MCF 10A (cell line): ENCODE data around the gene MAP3K10. TPM values are rescaled to one million over a fixed set of nuclear protein-coding genes. Genes with fewer than 3 reads are reported as not detected.

Experiments used
- BruUV-seq: library from RNA; stranded (reverse); fragments of 400-500 nt; replicated peaks from 2 replicates; lab custom pipeline; 2021; lab: Mats Ljungman, UMichigan
- CTCF ChIA-PET: fragments of 300-600 bp; sonication (Branson Sonifier 250); formaldehyde crosslinking; extraction: SDS; loops from one replicate; lab custom pipeline; 2021; ENCODE audit warnings: antibody characterized with exemption, inconsistent platforms; lab: Yijun Ruan, JAX
- POLR2A ChIA-PET: fragments of 300-600, 350-650 bp; sonication (Branson Sonifier 250); formaldehyde crosslinking; extraction: SDS; loops from one replicate; lab custom pipeline; 2020; ENCODE audit warnings: antibody characterized with exemption, inconsistent platforms; lab: Yijun Ruan, JAX
- DNase-seq: peaks from one replicate; pipeline ENCODE4 v3.0.0-alpha.2; 2018; ENCODE audit not compliant: unreplicated experiment
- H3K27ac Mint-ChIP-seq: one replicate; pipeline ENCODE4 v1.8.0; 2022; ENCODE audit warnings: mild to moderate bottlenecking, low read depth, mixed read lengths; ENCODE audit not compliant: unreplicated experiment
- H3K27me3 Mint-ChIP-seq: one replicate; pipeline ENCODE4 v1.8.0; 2022; ENCODE audit warnings: mixed read lengths; ENCODE audit not compliant: insufficient read depth, unreplicated experiment
- H3K36me3 Mint-ChIP-seq: one replicate; pipeline ENCODE4 v1.8.0; 2022; ENCODE audit warnings: mild to moderate bottlenecking, moderate library complexity, mixed read lengths; ENCODE audit not compliant: insufficient read depth, unreplicated experiment
- H3K4me1 Mint-ChIP-seq: one replicate; pipeline ENCODE4 v1.8.0; 2022; ENCODE audit warnings: mixed read lengths; ENCODE audit not compliant: insufficient read depth, unreplicated experiment
- H3K4me3 Mint-ChIP-seq: one replicate; pipeline ENCODE4 v1.8.0; 2022; ENCODE audit warnings: mild to moderate bottlenecking, moderate library complexity, mixed read lengths; ENCODE audit not compliant: unreplicated experiment
- H3K9me3 Mint-ChIP-seq: one replicate; pipeline ENCODE4 v1.8.0; 2022; ENCODE audit warnings: mixed read lengths; ENCODE audit not compliant: unreplicated experiment
- intact Hi-C: fragments of 100-400 bp; cut with micrococcal nuclease; formaldehyde crosslinking; loops from 2 replicates; pipeline ENCODE4 v1.14.1; 2022
- total RNA-seq: library from RNA; stranded (reverse); gene quantifications from 2 replicates; pipeline ENCODE4 v1.2.3, GENCODE V29; 2022
- TF ChIP-seq, protein P1 (sequence below): fragments of 200-600 bp; IDR thresholded peaks from one replicate; pipeline ENCODE4 v1.8.0; 2022; ENCODE audit warnings: antibody characterized with exemption, mild to moderate bottlenecking; ENCODE audit not compliant: unreplicated experiment

MAP3K10 gene
- total RNA-seq, 1 experiment from 2014 or later = 17.1 TPM

- TF ChIP-seq, protein P1, sequence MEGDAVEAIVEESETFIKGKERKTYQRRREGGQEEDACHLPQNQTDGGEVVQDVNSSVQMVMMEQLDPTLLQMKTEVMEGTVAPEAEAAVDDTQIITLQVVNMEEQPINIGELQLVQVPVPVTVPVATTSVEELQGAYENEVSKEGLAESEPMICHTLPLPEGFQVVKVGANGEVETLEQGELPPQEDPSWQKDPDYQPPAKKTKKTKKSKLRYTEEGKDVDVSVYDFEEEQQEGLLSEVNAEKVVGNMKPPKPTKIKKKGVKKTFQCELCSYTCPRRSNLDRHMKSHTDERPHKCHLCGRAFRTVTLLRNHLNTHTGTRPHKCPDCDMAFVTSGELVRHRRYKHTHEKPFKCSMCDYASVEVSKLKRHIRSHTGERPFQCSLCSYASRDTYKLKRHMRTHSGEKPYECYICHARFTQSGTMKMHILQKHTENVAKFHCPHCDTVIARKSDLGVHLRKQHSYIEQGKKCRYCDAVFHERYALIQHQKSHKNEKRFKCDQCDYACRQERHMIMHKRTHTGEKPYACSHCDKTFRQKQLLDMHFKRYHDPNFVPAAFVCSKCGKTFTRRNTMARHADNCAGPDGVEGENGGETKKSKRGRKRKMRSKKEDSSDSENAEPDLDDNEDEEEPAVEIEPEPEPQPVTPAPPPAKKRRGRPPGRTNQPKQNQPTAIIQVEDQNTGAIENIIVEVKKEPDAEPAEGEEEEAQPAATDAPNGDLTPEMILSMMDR = no peak
- no peaks in the 10 kb centered on the region for H3K27me3 Mint-ChIP-seq
- no peak for DNase-seq
- H3K4me3 Mint-ChIP-seq = no peak overlapping the region
- no TSS peak for BruUV-seq
- intact Hi-C loops = no loop called here
- ChIA-PET CTCF (interaction anchor here (1.2 kb wide), 1 partner anchor 9 kb away, joined by 5 read pairs; no protein-coding TSS in a partner anchor), POLR2A (interaction anchor here (0.6 to 1.4 kb wide), 4 partner anchors 16 to 474 kb away, joined by 3 to 4 read pairs (median 4); no protein-coding TSS in a partner anchor)
- H3K9me3 Mint-ChIP-seq = no peaks in the 10 kb centered on the region
- H3K4me1 Mint-ChIP-seq = no peaks in the 10 kb centered on the region
- H3K36me3 Mint-ChIP-seq = no peaks in the 10 kb centered on the region
- no peak overlapping the region for H3K27ac Mint-ChIP-seq
These were observed 17.1 kb upstream of the MAP3K10 start for GRCh38 chr19:40174092-40174491.

DNA sequence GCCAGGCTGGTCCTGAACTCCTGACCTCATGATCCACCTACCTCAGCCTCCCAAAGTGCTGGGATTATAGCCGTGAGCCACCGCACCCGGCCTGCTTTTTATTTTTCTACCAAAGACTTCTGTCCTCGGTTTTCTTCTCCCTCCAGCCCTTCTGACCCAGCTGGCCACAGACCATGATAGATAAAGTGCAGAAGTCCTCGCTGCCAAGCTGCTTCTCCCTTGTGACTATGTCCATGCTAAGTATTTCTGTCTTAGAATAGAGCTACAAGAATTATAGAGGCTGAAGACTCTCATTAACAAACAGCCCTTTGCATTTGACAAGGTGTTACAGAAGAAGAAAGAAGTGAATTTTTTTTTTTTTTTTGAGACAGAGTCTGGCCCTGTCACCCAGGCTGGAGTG is 15.4 kb upstream of the MAP3K10 start:
- Mint-ChIP-seq H3K36me3 (no peaks in the 10 kb centered on the region), H3K27me3 (no peaks in the 10 kb centered on the region), H3K4me1 (no peaks in the 10 kb centered on the region), H3K27ac (no peak overlapping the region), H3K4me3 (no peak overlapping the region), H3K9me3 (no peaks in the 10 kb centered on the region)
- DNase-seq = no peak
- ChIA-PET CTCF (interaction anchor here (1.2 to 1.5 kb wide), 2 partner anchors 22 to 36 kb away, joined by 3 to 4 read pairs; no protein-coding TSS in a partner anchor), POLR2A (interaction anchor here (0.6 kb wide), 1 partner anchor 9 kb away, joined by 3 read pairs; no protein-coding TSS in a partner anchor)
- TF ChIP-seq, protein P1 = no peak
- BruUV-seq = no TSS peak
- intact Hi-C loops = no loop called here

DNA sequence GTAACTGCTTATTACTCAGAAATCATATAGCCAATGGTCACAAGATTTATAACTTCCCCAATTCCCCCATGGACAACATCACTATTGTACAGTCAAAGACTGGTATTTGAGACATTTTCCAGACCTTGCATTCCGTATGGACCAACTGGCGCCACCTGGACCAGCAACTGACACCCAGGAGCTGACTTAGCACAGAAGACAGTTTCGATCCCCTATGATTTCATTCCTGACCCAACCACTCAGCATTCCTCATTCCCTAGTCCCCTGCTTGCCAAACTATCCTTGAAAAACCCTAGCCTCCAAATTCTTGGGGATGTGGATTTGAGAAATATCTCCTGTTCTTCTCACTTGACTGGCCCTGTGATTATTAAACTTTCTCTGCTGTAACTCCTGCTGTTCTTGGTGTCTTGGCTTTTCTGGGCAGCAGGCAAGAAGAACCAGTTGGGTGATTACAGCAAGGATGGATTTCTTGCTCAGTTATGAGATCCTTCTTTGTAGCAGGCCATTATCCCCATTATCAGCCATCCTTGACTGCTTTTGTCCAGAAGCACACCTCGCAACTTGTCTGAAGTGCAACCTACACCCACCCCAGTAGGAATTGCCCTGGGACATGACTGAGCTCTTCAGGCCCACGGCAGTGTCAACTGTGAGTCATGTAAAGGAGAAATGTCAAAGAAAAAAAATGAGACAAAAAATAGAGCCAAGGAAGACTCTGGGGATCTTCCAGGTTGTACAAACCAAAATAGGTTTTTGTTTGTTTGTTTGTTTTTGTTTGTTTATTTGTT is 13.7 kb upstream of the MAP3K10 start:
- ChIA-PET POLR2A (interaction anchor here (0.7 to 1.6 kb wide), 3 partner anchors 13 to 30 kb away, joined by 3 to 9 read pairs (median 3); no protein-coding TSS in a partner anchor), CTCF (interaction anchor here (2.5 kb wide), 1 partner anchor 37 kb away, joined by 7 read pairs; no protein-coding TSS in a partner anchor)
- Mint-ChIP-seq H3K9me3 (no peaks in the 10 kb centered on the region), H3K4me3 (no peak overlapping the region), H3K4me1 (no peaks in the 10 kb centered on the region), H3K27me3 (no peaks in the 10 kb centered on the region), H3K27ac (no peak overlapping the region), H3K36me3 (no peaks in the 10 kb centered on the region)
- DNase-seq = no peak
- TF ChIP-seq, protein P1 = no peak
- no TSS peak for BruUV-seq
- intact Hi-C loops = no loop called here

DNA sequence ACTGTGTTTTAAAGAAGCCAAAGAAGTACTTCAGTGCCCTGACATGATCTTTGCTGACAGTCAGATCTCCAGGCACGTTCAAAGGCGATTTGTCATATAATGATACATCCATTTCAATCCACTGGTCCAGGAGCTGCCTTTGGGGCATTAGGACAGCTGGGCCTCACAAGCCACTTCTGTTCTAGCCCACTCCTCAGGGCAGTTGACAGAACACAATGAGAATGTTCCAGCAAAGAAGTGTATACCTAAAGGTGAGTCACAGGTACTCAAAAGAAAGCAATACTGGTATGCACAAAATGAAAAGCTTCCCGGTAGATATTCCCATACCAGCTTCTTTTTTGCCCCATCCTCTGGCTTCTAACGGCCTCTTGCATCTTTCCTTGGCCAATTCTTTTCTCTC is 12.5 kb upstream of the MAP3K10 start:
- no peak for DNase-seq
- H3K4me3 Mint-ChIP-seq = no peak overlapping the region
- ChIA-PET CTCF (interaction anchor here (0.6 to 2.5 kb wide), 3 partner anchors 14 to 1660 kb away, joined by 3 to 7 read pairs (median 5); no protein-coding TSS in a partner anchor), POLR2A (interaction anchor here (0.5 to 1.6 kb wide), 4 partner anchors 12 to 661 kb away, joined by 3 to 9 read pairs (median 3); no protein-coding TSS in a partner anchor)
- intact Hi-C loops = no loop called here
- H3K9me3 Mint-ChIP-seq = no peaks in the 10 kb centered on the region
- no peaks in the 10 kb centered on the region for H3K4me1 Mint-ChIP-seq
- H3K27me3 Mint-ChIP-seq = no peaks in the 10 kb centered on the region
- TF ChIP-seq, protein P1 = no peak
- no peak overlapping the region for H3K27ac Mint-ChIP-seq
- no peaks in the 10 kb centered on the region for H3K36me3 Mint-ChIP-seq
- BruUV-seq = no TSS peak
